Thyroid gland (tissue), 4 donors: ENCODE measurements around the gene ADAM12.

Experiments
- CTCF ChIP-seq, 6 experiments: fragments of 200-600 bp in 3 of 6; fragments of 450-650 bp in 3 of 6; sonication (generic) in 3 of 6; IDR thresholded peaks; one replicate each; pipeline ENCODE4 v1.5.1; 2016 to 2019; ENCODE audit warnings: antibody characterized with exemption in 6 of 6, mild to moderate bottlenecking in 2 of 6, inconsistent platforms in 1 of 6, moderate library complexity in 1 of 6
- POLR2A ChIP-seq, 2 donors: fragments of 450-650 bp; IDR thresholded peaks; one replicate each; pipeline ENCODE4 v1.6.1; 2017; ENCODE audit warnings: antibody characterized with exemption in 2 of 2, mild to moderate bottlenecking in 2 of 2, moderate library complexity in 1 of 2

GRCh38 chr10:126207851-126208250, 180.4 kb downstream of the ADAM12 start:
- TF ChIP-seq CTCF (IDR thresholded peaks at IDR 0.05) (no peak), POLR2A (IDR thresholded peaks at IDR 0.05) (no peak)
